Mesendoderm (in vitro differentiated cells): ENCODE measurements around the gene SPG11. TPM values are rescaled to one million over a fixed set of nuclear protein-coding genes. Genes with fewer than 3 reads are reported as not detected.

Experiments used
- DNase-seq: peaks from one replicate; pipeline ENCODE4 v3.0.0; 2013
- H2AK5ac ChIP-seq: 2 replicates; pipeline ENCODE4 v1.6.1; 2013; ENCODE audit warnings: low read length, inconsistent platforms
- H2BK120ac ChIP-seq: 2 replicates; pipeline ENCODE4 v1.6.1; 2013; ENCODE audit warnings: low read depth, mild to moderate bottlenecking, low read length, moderate library complexity, mixed read lengths
- H2BK15ac ChIP-seq: replicated peaks from 2 replicates; pipeline ENCODE4 v1.6.1; 2013; ENCODE audit warnings: low read depth, mild to moderate bottlenecking, moderate library complexity
- H2BK5ac ChIP-seq: 2 replicates; pipeline ENCODE4 v1.6.1; 2013; ENCODE audit warnings: low read length, inconsistent platforms
- H3K18ac ChIP-seq: 2 replicates; pipeline ENCODE4 v1.6.1; 2013; ENCODE audit warnings: mild to moderate bottlenecking, low read length, mixed read lengths
- H3K23ac ChIP-seq: one replicate; pipeline ENCODE4 v1.6.1; 2013; ENCODE audit warnings: low read length
- H3K27ac ChIP-seq: 2 replicates; pipeline ENCODE4 v1.5.1; 2013; ENCODE audit warnings: low read depth, mild to moderate bottlenecking, inconsistent platforms, low read length, moderate library complexity
- H3K27me3 ChIP-seq: 2 replicates; pipeline ENCODE4 v1.6.1; 2013; ENCODE audit warnings: low read length, control low read depth, mild to moderate bottlenecking, inconsistent platforms; ENCODE audit not compliant: insufficient read depth, poor library complexity
- H3K36me3 ChIP-seq: 2 replicates; pipeline ENCODE4 v1.6.1; 2013; ENCODE audit warnings: low read length, inconsistent platforms; ENCODE audit not compliant: control insufficient read depth, insufficient read depth
- H3K4ac ChIP-seq: one replicate; pipeline ENCODE4 v1.6.1; 2013; ENCODE audit warnings: low read depth, mild to moderate bottlenecking, low read length, moderate library complexity
- H3K4me1 ChIP-seq: 2 replicates; pipeline ENCODE4 v1.6.1; 2013; ENCODE audit warnings: low read depth, low read length, inconsistent platforms; ENCODE audit not compliant: control insufficient read depth
- H3K4me2 ChIP-seq: 2 replicates; pipeline ENCODE4 v1.6.1; 2013; ENCODE audit warnings: low read length
- H3K4me3 ChIP-seq: 2 replicates; pipeline ENCODE4 v1.5.1; 2013; ENCODE audit warnings: mild to moderate bottlenecking, low read length
- H3K56ac ChIP-seq: one replicate; pipeline ENCODE4 v1.6.1; 2013; ENCODE audit warnings: low read length
- H3K79me1 ChIP-seq: 2 replicates; pipeline ENCODE4 v1.6.1; 2013; ENCODE audit warnings: low read length, inconsistent platforms
- H3K79me2 ChIP-seq: 2 replicates; pipeline ENCODE4 v1.6.1; 2013; ENCODE audit warnings: mild to moderate bottlenecking, low read length; ENCODE audit not compliant: control insufficient read depth, insufficient read depth
- H3K9ac ChIP-seq: 2 replicates; pipeline ENCODE4 v1.6.1; 2013; ENCODE audit warnings: low read length, inconsistent platforms
- H4K5ac ChIP-seq: one replicate; pipeline ENCODE4 v1.6.1; 2013; ENCODE audit warnings: low read length
- H4K8ac ChIP-seq: one replicate; pipeline ENCODE4 v1.6.1; 2013; ENCODE audit warnings: low read depth, mild to moderate bottlenecking, control low read depth, low read length, moderate library complexity
- WGBS: extraction: QIAGEN DNeasy Blood & Tissue Kit; methylation state at CpG from one replicate; pipeline ENCODE4 v1.1.7; 2013; ENCODE audit warnings: low lambda C conversion rate, missing lambda C conversion rate; ENCODE audit not compliant: insufficient coverage; ENCODE audit errors: extremely low coverage; 5-methylcytosine and 5-hydroxymethylcytosine counted together
- small RNA-seq: library from polyadenylated mRNA; stranded (forward); fragments of <200 nt; extraction: miRNeasy Mini kit (QIAGEN cat#:217004); gene quantifications from one replicate; pipeline ENCODE3, GENCODE V24; 2013; ENCODE audit not compliant: insufficient read depth

The SPG11 gene

GRCh38 chr15:44519537-44519936 is 143.9 kb downstream of the SPG11 start:
- Histone ChIP-seq H3K36me3 (peaks cover 2% of the 10 kb centered on the region), H4K5ac (no peak overlapping the region), H2BK15ac (no peak overlapping the region), H2AK5ac (no peak overlapping the region), H3K23ac (no peak overlapping the region), H3K4me3 (no peak overlapping the region), H3K27me3 (no peaks in the 10 kb centered on the region), H2BK120ac (no peak overlapping the region), H3K4ac (no peak overlapping the region), H3K79me1 (no peaks in the 10 kb centered on the region), H4K8ac (no peak overlapping the region), H3K4me1 (no peaks in the 10 kb centered on the region), H3K18ac (no peak overlapping the region), H3K9ac (no peak overlapping the region), H3K4me2 (no peak overlapping the region), H2BK5ac (no peak overlapping the region), H3K27ac (no peak overlapping the region), H3K79me2 (no peaks in the 10 kb centered on the region), H3K56ac (no peak overlapping the region)
- no peak for DNase-seq
- WGBS = no CpG with 5 or more reads among the region's 6 CpGs

DNA sequence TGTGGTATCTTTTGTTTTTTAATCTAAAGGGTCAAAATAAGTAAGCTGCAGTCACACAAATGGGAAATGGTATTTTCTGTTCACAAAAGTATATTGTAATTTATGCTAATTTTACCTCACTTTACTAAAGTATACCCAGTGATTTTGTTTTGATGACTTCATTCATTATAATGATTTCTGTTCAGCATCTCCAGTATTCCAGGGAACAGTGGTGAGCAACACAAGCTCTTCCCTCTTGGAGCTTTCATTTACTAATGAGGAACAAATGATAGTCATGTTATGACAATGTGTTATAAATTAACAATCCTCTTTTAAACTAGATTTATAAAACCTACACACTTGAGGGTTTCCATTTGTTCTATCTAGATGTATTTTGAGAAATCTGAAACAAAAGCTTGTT is 147.0 kb downstream of the SPG11 start:
- H2BK5ac ChIP-seq = no peak overlapping the region
- no peak overlapping the region for H4K8ac ChIP-seq
- no peak overlapping the region for H3K18ac ChIP-seq
- no peak overlapping the region for H3K4ac ChIP-seq
- no peak for DNase-seq
- H3K27me3 ChIP-seq = no peaks in the 10 kb centered on the region
- no peak overlapping the region for H2BK120ac ChIP-seq
- no peaks in the 10 kb centered on the region for H3K79me2 ChIP-seq
- H3K9ac ChIP-seq = no peak overlapping the region
- H3K4me2 ChIP-seq = no peak overlapping the region
- H2AK5ac ChIP-seq = no peak overlapping the region
- no peaks in the 10 kb centered on the region for H3K79me1 ChIP-seq
- H3K23ac ChIP-seq = no peak overlapping the region
- H3K56ac ChIP-seq = no peak overlapping the region
- no peak overlapping the region for H4K5ac ChIP-seq
- H3K4me1 ChIP-seq = no peaks in the 10 kb centered on the region
- H3K27ac ChIP-seq = no peak overlapping the region
- no peak overlapping the region for H2BK15ac ChIP-seq
- no peak overlapping the region for H3K4me3 ChIP-seq
- no peaks in the 10 kb centered on the region for H3K36me3 ChIP-seq

Small RNA genes within 50 kb of the gene (small RNA-seq; reads per million reads assigned to genes)
- not detected for gene RF00019
